Daoy (cell line): ENCODE results near the gene MAGEC3. TPM values are rescaled to one million over a fixed set of nuclear protein-coding genes. Genes with fewer than 3 reads are reported as not detected.

Experiments used
- DNase-seq: peaks from one replicate; pipeline ENCODE4 v3.0.0-alpha.2; 2015; ENCODE audit warnings: low read depth
- total RNA-seq: library from RNA; depleted of rRNA; stranded (reverse); fragments of >200 nt; shearing (Covaris generic); gene quantifications from 2 replicates; pipeline ENCODE4 v1.2.3, GENCODE V29; 2014; rRNA removed

MAGEC3 gene
- total RNA-seq, 1 experiment from 2014 or later, result not detected

DNA sequence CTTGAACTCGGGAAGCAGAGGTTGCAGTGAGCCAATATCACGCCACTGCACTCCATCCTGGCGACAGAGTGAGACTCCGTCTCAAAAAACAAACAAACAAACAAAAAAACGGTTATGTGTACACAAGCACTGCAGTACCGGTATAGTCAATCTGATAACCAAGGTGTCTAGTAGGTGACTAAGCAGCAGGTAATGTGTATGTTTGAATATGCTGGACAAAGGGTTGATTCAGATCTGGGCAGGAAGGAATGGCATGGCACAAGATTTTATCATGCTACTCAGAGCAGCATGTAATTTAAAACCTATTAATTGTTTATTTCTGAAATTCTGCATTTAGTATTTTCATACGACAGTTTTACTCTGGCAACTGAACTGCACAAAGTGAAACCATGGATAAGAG, 107.3 kb downstream of the MAGEC3 start:
- no peak for DNase-seq

GRCh38 chrX:141947350-141947749, 109.2 kb downstream of the MAGEC3 start:
- DNase-seq, result no peak

Other genes starting within 250 kb of the MAGEC3 start
- gene SPANXA2, start 248.6 kb upstream of the MAGEC3 start, total RNA-seq, result 25.7 and 64.6 TPM in 2 replicates
- gene SPANXD, start 139.6 kb upstream of the MAGEC3 start, total RNA-seq, result 1.5 TPM in 1 of 2 replicates, not detected in the other
- 3.9 and 6.7 TPM in 2 replicates for gene MAGEC1, start 65.6 kb downstream of the MAGEC3 start, total RNA-seq